GM12892 (cell line): Measurements from ENCODE around the gene TBC1D9B.

Experiments used
- POLR2A ChIP-seq: IDR thresholded peaks from 2 replicates; pipeline ENCODE4 v1.6.1; 2011; ENCODE audit warnings: low read depth, low read length, control low read depth
- POLR2AphosphoS5 ChIP-seq: IDR thresholded peaks from 2 replicates; pipeline ENCODE4 v1.6.1; 2011; ENCODE audit warnings: low read depth, low read length, control low read depth

DNA sequence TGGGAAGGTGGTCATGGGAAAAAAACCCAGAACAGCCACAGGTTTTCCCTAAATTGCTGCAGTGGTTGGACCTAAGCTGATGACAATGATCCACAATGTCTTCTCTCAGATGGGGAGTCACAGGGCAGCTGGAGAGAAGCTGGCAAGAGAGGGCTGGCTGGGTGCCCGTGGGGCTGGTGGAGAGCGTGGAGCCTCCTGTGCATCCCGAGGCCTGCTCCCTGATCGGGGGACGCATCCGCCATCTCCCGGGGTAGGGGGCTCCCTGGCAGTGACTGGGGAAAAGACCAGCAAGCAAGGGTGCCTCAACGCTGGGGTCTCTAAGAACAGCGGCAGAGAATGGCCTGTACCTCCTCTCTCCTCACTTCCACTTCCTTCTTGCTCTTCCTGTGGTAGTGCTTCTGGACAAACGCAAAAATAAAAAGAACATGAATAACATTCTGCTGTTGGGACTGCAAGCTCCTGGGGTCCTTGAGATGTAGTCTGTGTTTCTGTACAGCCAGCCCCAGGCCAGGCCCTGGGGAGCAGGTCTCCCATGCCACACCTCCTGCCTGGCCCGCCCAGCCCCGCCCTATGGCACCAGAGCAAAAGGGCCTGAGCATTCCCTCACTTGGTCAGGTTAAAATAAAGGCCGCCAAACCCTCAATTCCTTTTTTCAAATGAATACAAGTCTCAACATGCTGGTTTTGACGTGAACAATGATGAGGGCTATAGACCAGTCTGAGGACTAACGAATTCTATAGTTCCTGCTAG, 42.0 kb downstream of the TBC1D9B start:
- TF ChIP-seq POLR2AphosphoS5 (no peak), POLR2A (no peak)
